Astrocyte (in vitro differentiated cells and primary cell): Measurements from ENCODE around the gene FADS6. TPM values are rescaled to one million over a fixed set of nuclear protein-coding genes. Genes with fewer than 3 reads are reported as not detected.

Experiments
- DNase-seq: peaks from one replicate; pipeline ENCODE4 v3.0.0-alpha.2; 2010; ENCODE audit warnings: low read depth
- FAIRE-seq: peaks from 2 replicates; lab custom pipeline; 2011; peaks lifted over from hg19 to GRCh38; lab: Jason Lieb, UNC
- H2AFZ ChIP-seq: 2 replicates; pipeline ENCODE4 v1.6.0; 2012; ENCODE audit warnings: low read depth, low read length, inconsistent platforms
- H3K27ac ChIP-seq: 2 replicates; pipeline ENCODE4 v1.5.1; 2011; ENCODE audit warnings: low read depth, low read length, inconsistent platforms
- H3K27me3 ChIP-seq: 2 replicates; pipeline ENCODE4 v1.6.0; 2011; ENCODE audit warnings: low read length, inconsistent platforms; ENCODE audit not compliant: insufficient read depth
- H3K36me3 ChIP-seq: 2 replicates; pipeline ENCODE4 v1.5.1; 2011; ENCODE audit warnings: low read length, inconsistent platforms; ENCODE audit not compliant: insufficient read depth
- H3K4me1 ChIP-seq: 2 replicates; pipeline ENCODE4 v1.5.1; 2011; ENCODE audit warnings: low read length, inconsistent platforms; ENCODE audit not compliant: insufficient read depth
- H3K4me2 ChIP-seq: 2 replicates; pipeline ENCODE4 v1.6.0; 2012; ENCODE audit warnings: low read length, inconsistent platforms
- H3K4me3 ChIP-seq: 2 replicates; pipeline ENCODE4 v1.5.1; 2011; ENCODE audit warnings: low read depth, mild to moderate bottlenecking, low read length, inconsistent platforms; ENCODE audit not compliant: insufficient read depth
- H3K79me2 ChIP-seq: 2 replicates; pipeline ENCODE4 v1.6.0; 2012; ENCODE audit warnings: mild to moderate bottlenecking, low read length, inconsistent platforms; ENCODE audit not compliant: insufficient read depth
- H3K9ac ChIP-seq: 2 replicates; pipeline ENCODE4 v1.6.0; 2012; ENCODE audit warnings: mild to moderate bottlenecking, low read length, inconsistent platforms
- H3K9me3 ChIP-seq: 2 replicates; pipeline ENCODE4 v1.5.1; 2012; ENCODE audit warnings: low read depth, mild to moderate bottlenecking, low read length, inconsistent platforms; ENCODE audit not compliant: insufficient read depth
- H4K20me1 ChIP-seq: 2 replicates; pipeline ENCODE4 v1.6.0; 2012; ENCODE audit warnings: low read length, inconsistent platforms; ENCODE audit not compliant: insufficient read depth
- H3K27ac Mint-ChIP-seq: one replicate; pipeline ENCODE4 v1.8.0; 2021; ENCODE audit warnings: mild to moderate bottlenecking, mixed read lengths; ENCODE audit not compliant: unreplicated experiment
- H3K27me3 Mint-ChIP-seq: one replicate; pipeline ENCODE4 v1.8.0; 2021; ENCODE audit warnings: low read depth, mixed read lengths; ENCODE audit not compliant: unreplicated experiment
- H3K36me3 Mint-ChIP-seq: one replicate; pipeline ENCODE4 v1.8.0; 2021; ENCODE audit warnings: low read depth, mixed read lengths; ENCODE audit not compliant: unreplicated experiment
- H3K4me1 Mint-ChIP-seq: one replicate; pipeline ENCODE4 v1.8.0; 2021; ENCODE audit warnings: low read depth, mixed read lengths; ENCODE audit not compliant: unreplicated experiment
- H3K4me3 Mint-ChIP-seq: one replicate; pipeline ENCODE4 v1.8.0; 2021; ENCODE audit warnings: mild to moderate bottlenecking, moderate library complexity, mixed read lengths; ENCODE audit not compliant: unreplicated experiment
- H3K9me3 Mint-ChIP-seq: one replicate; pipeline ENCODE4 v1.8.0; 2021; ENCODE audit warnings: mild to moderate bottlenecking, mixed read lengths; ENCODE audit not compliant: unreplicated experiment
- CTCF ChIP-seq: IDR thresholded peaks from 2 replicates; pipeline ENCODE4 v1.5.1; 2011; ENCODE audit warnings: low read depth, mild to moderate bottlenecking, inconsistent platforms, low read length, moderate library complexity; ENCODE audit not compliant: insufficient read depth
- EZH2 ChIP-seq: IDR thresholded peaks from 2 replicates; pipeline ENCODE4 v1.6.1; 2012; ENCODE audit warnings: mild to moderate bottlenecking, low read length, inconsistent platforms; ENCODE audit not compliant: insufficient read depth
- total RNA-seq: library from RNA; stranded (reverse); gene quantifications from 2 replicates; pipeline ENCODE4 v1.2.1, GENCODE V29; 2021

FADS6 gene
- total RNA-seq, 1 donor from 2014 or later = not detected

DNA sequence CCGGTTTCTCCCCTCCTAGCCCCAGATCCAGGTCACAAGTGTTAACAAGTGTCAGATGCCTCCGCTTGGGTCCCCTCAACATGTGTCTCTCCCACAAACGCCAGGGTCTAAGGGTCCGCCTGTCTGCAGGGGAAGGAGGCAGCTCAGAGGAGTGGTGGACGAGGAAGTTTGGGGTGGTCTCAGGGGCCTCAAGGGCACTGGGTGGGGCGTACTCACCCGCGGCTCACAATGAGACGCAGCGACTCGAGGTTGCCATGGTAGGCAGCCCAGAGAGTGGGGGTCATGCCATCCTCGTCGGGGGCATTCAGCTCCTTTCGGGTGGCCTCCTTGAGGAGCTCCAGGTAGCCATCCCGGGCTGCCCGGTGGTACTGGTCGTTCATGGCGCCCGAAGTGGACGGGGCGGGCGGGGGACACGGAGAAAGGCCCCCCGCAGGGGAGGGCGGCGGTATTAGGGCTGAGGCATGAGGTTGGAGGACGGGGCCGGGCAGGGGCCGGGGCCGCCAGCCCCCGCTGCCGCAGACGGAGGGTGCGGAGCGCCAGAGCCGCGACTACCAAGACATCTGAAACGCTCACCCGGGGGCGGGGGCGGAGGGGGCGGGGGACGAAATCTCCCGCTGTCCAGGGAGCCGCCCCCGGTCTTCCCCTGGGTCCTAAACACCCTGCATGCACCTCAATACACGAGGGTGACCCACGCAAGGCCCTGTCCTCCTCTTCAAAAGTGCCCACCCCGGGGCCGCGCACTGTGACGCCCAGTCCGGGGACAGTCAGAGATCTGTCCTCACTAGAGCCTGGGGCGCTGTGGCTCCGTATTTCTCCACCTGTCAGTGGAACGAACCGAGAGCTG, 29.5 kb upstream of the FADS6 start, which contains the start of gene USH1G:
Gene USH1G, minus strand, starts transcription at position 562 of the 844 bp plus-strand sequence. Its CDS starts 182 bp downstream, at position 380.
- Histone ChIP-seq H3K79me2 (no peaks in the 10 kb centered on the region), H2AFZ (no peak within 1 kb of the TSS), H3K36me3 (no peaks in the 10 kb centered on the region), H3K4me1 (no peaks in the 10 kb centered on the region), H3K9ac (no peak within 1 kb of the TSS), H3K9me3 (no peaks in the 10 kb centered on the region), H3K4me2 (peak within 1 kb of the TSS; percentile 58), H3K27me3 (peaks cover 52% of the 10 kb centered on the region), H4K20me1 (no peaks in the 10 kb centered on the region), H3K27ac (no peak within 1 kb of the TSS), H3K4me3 (no peak within 1 kb of the TSS)
- peak within 1 kb of the TSS; percentile 14 for H3K4me3 Mint-ChIP-seq
- DNase-seq (no peak), FAIRE-seq (no peak)
- no peaks in the 10 kb centered on the region for H3K4me1 Mint-ChIP-seq
- no peak within 1 kb of the TSS for H3K27ac Mint-ChIP-seq
- H3K27me3 Mint-ChIP-seq = peaks cover 58% of the 10 kb centered on the region
- H3K9me3 Mint-ChIP-seq = peaks cover 6% of the 10 kb centered on the region
- TF ChIP-seq EZH2 (peak; percentile 68), CTCF (no peak)
- no peaks in the 10 kb centered on the region for H3K36me3 Mint-ChIP-seq

DNA sequence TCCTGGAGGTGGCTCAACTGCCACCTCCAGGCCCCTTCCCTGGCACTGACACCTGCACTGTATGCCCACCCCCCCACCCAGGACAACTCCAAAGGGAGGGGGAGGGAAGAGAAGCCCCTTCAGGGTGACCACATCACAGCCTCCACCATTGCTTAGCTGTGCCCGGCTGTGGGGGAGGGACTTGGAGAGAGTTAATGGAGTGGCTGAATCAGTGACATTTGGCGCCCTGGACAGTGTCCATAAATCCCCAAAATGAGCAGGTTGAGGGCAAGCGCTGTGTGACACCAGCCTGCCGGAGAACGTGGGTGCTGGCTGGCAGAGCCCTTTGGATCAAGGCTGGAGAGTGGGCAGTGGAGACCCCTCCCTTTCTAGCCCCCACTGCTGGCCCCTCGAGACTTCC, 28.7 kb upstream of the FADS6 start:
- Histone ChIP-seq H4K20me1 (no peaks in the 10 kb centered on the region), H3K4me1 (no peaks in the 10 kb centered on the region), H3K4me2 (no peak overlapping the region), H3K4me3 (no peak overlapping the region), H2AFZ (no peak overlapping the region), H3K36me3 (no peaks in the 10 kb centered on the region), H3K9me3 (no peaks in the 10 kb centered on the region), H3K9ac (no peak overlapping the region), H3K27me3 (peaks cover 46% of the 10 kb centered on the region), H3K27ac (no peak overlapping the region), H3K79me2 (no peaks in the 10 kb centered on the region)
- Mint-ChIP-seq H3K4me1 (no peaks in the 10 kb centered on the region), H3K4me3 (no peak overlapping the region), H3K9me3 (peaks cover 6% of the 10 kb centered on the region), H3K27ac (no peak overlapping the region), H3K36me3 (no peaks in the 10 kb centered on the region), H3K27me3 (peaks cover 55% of the 10 kb centered on the region)
- FAIRE-seq (no peak), DNase-seq (no peak)
- TF ChIP-seq CTCF = no peak
- TF ChIP-seq EZH2 = peak; percentile 25

GRCh38 chr17:74921769-74922168, 28.3 kb upstream of the FADS6 start:
- peaks cover 45% of the 10 kb centered on the region for H3K27me3 ChIP-seq
- FAIRE-seq (no peak), DNase-seq (no peak)
- Mint-ChIP-seq H3K27ac (no peak overlapping the region), H3K9me3 (peaks cover 6% of the 10 kb centered on the region), H3K27me3 (peaks cover 51% of the 10 kb centered on the region), H3K4me1 (no peaks in the 10 kb centered on the region), H3K4me3 (no peak overlapping the region), H3K36me3 (no peaks in the 10 kb centered on the region)
- no peak overlapping the region for H3K9ac ChIP-seq
- no peak overlapping the region for H3K27ac ChIP-seq
- H3K79me2 ChIP-seq = no peaks in the 10 kb centered on the region
- H3K4me3 ChIP-seq = no peak overlapping the region
- H3K4me1 ChIP-seq = no peaks in the 10 kb centered on the region
- no peaks in the 10 kb centered on the region for H3K36me3 ChIP-seq
- H3K4me2 ChIP-seq = no peak overlapping the region
- TF ChIP-seq EZH2 (no peak), CTCF (no peak)
- no peaks in the 10 kb centered on the region for H3K9me3 ChIP-seq
- H2AFZ ChIP-seq = no peak overlapping the region
- H4K20me1 ChIP-seq = no peaks in the 10 kb centered on the region
